ENCODE measurements around the gene NFAM1.

GRCh38 chr22:42431401-42432019, 693 bp downstream of the NFAM1 start:
- TF ChIP-seq, protein P1, sequence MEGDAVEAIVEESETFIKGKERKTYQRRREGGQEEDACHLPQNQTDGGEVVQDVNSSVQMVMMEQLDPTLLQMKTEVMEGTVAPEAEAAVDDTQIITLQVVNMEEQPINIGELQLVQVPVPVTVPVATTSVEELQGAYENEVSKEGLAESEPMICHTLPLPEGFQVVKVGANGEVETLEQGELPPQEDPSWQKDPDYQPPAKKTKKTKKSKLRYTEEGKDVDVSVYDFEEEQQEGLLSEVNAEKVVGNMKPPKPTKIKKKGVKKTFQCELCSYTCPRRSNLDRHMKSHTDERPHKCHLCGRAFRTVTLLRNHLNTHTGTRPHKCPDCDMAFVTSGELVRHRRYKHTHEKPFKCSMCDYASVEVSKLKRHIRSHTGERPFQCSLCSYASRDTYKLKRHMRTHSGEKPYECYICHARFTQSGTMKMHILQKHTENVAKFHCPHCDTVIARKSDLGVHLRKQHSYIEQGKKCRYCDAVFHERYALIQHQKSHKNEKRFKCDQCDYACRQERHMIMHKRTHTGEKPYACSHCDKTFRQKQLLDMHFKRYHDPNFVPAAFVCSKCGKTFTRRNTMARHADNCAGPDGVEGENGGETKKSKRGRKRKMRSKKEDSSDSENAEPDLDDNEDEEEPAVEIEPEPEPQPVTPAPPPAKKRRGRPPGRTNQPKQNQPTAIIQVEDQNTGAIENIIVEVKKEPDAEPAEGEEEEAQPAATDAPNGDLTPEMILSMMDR (IDR thresholded peaks at IDR 0.05) = no peak
- no peak for TF ChIP-seq EP300 (IDR thresholded peaks at IDR 0.05)
- no peak for TF ChIP-seq POLR2A (IDR thresholded peaks at IDR 0.05)
